ENCODE results near the gene OSCAR. TPM values are rescaled to one million over a fixed set of nuclear protein-coding genes. Genes with fewer than 3 reads are reported as not detected.

The OSCAR gene
- 1.1 TPM in 1 of 2 replicates, not detected in the other for total RNA-seq

DNA sequence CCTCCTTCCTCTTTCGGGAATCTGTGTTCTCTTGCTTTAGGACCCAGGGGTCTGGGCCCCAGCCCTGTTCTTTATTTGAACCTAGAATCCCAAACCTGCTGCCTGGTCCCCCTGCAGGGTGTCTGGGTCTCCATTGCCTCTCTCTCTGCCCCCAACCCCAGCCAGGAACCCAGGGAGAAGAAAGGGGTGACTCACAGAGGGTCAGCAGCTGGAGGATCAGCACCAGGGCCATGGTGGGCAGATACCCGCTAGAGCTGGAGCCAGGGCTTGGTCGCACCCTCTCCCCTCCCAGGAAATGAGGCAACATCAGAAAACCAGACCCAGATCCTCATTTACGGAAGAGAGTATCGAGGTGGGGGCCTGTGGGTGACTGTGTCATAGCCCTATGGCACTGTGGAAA, at the start of gene OSCAR:
TSS of gene OSCAR (minus strand) at position 243 of the 400 bp plus-strand sequence. CDS start at position 232, 11 bp downstream.
- no peak for DNase-seq (ENCODE audit: low read depth)

DNA sequence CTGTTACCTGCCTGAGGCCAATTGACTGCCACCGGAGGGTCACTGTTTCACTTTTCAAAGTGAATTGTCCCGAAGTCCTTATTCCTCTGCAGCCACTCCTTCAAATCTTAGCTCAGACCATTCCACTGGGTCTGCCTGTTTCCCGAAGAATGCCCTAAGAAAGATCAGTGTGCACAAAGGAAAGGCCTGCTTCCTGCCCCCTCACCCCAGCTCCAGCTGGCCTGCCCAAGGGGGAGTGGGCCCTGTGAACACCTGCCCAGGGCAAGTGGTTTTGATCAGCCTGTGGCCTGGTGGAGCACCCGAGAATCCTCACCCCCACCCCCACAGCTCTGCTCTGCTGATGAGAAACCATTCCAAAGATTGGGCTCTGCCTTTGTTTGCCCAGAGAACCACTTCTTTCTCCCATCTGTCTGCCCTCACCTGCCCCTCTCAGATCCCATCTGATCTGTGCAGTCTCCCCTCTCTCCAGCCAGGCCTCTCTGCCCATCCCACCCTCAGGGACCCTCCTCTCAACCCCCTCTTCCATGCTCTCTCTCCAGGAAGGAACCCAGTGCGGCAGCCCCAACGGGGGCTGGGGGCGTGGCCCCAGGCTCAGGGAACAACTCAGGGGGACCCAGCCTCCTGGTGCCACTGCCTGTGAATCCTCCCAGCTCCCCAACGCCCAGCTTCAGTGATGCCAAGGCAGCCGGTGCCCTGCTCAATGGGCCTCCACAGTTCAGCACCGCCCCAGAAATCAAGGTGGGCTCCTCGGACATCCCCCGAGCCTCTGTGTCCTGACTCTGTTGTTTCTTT, 48.6 kb upstream of the OSCAR start:
- no peak for DNase-seq (ENCODE audit: low read depth)

DNA sequence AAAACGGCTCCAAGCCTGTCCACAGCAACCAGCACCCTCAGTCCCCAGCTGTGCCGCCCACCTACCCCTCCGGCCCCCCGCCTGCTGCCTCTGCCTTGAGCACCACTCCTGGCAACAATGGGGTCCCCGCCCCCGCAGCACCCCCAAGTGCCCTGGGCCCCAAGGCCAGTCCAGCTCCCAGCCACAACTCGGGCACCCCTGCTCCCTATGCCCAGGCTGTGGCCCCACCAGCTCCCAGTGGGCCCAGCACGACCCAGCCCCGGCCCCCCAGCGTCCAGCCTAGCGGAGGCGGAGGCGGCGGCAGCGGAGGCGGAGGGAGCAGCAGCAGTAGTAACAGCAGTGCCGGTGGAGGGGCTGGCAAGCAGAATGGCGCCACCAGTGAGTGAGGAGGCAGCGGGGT, 47.6 kb upstream of the OSCAR start:
- no peak for DNase-seq (ENCODE audit: low read depth)

DNA sequence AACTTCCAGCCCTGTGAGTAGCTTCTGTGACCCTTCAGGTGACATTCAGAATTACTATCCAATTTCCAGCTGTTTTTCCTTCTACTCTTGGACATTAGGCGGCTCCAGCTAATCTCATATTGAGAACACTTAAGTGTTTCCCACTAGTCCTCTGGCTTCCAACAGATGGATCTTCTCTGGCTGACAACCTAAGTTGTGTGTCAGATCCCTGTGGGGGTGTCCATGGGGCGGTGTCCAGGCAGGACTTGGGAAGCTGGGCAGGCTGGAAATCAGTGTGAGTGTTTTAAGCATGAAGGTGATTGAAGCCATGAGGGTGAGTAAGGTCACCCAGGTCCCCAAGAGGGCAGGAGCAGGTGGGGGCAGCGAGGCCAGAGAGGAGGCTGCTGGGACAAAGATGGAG, 47.1 kb upstream of the OSCAR start:
- no peak for DNase-seq (ENCODE audit: low read depth)

DNA sequence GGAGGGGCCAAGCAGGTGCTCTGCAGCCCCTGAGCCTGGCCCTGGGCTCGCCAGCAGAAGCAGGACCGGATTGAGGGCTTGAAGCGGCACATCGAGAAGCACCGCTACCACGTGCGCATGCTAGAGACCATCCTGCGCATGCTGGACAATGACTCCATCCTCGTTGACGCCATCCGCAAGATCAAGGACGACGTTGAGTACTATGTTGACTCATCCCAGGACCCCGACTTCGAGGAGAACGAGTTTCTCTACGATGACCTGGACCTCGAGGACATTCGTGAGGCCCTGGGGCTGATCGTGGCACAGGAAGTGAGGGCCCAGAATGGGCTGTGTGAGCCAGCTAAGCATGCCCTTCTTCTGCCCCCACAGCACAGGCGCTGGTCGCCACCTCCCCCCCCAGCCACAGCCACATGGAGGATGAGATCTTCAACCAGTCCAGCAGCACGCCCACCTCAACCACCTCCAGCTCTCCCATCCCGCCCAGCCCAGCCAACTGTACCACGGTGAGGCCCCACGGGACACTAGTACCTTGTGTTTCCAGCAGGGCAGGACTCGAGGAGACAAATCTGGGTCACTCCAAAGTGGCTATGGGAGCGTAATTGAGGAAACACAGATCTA, 45.0 kb upstream of the OSCAR start:
- no peak for DNase-seq (ENCODE audit: low read depth)

GRCh38 chr19:54142166-54142780, 41.7 kb upstream of the OSCAR start:
- no peak for DNase-seq (ENCODE audit: low read depth)

GRCh38 chr19:54141356-54141755, 40.8 kb upstream of the OSCAR start:
- no peak for DNase-seq (ENCODE audit: low read depth)

DNA sequence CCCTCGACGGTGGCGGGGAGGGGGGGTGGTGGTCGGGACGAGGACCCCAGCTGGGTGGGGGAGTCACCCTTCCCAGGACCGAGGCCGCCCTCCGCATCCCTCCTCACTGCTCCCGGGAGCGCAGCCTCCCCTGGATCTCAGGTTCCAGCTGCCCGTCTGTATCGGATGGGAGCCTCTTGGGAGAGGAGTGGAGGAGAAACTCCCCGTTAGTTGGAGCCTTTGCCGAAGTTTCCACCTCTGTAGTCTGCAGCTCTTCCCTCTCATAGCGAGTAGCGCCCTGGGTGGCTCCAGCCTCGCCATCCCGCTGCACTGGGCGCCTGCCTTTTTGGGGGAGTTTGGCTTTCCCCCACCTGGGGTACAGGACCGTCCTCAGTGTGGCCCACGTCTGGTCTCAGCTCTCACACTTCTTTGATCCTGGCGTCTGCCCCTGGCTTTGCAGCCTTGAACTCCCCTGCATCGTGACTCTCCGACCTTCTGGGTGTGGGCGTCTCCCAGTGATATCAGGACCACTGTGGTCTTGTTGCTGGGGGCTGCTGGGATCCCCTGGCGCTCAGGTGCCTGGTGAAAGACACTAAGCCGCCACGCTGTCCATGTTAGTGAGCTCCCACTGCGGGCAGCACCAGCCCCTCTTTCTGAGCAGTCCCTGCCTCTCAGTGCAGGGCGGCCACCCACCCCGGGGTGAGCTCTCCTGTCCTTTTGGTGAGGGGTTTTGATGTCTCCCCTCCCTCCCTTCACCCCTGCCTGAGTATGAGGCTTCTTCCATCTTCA, 38.1 kb upstream of the OSCAR start:
- no peak for DNase-seq (ENCODE audit: low read depth)

GRCh38 chr19:54137699-54138488, 37.3 kb upstream of the OSCAR start, which contains the start of gene CNOT3:
Gene CNOT3, plus strand, starts transcription at chr19:54137762. Its CDS starts 5,217 bp downstream, at chr19:54142979.
- DNase-seq (ENCODE audit: low read depth): no peak

DNA sequence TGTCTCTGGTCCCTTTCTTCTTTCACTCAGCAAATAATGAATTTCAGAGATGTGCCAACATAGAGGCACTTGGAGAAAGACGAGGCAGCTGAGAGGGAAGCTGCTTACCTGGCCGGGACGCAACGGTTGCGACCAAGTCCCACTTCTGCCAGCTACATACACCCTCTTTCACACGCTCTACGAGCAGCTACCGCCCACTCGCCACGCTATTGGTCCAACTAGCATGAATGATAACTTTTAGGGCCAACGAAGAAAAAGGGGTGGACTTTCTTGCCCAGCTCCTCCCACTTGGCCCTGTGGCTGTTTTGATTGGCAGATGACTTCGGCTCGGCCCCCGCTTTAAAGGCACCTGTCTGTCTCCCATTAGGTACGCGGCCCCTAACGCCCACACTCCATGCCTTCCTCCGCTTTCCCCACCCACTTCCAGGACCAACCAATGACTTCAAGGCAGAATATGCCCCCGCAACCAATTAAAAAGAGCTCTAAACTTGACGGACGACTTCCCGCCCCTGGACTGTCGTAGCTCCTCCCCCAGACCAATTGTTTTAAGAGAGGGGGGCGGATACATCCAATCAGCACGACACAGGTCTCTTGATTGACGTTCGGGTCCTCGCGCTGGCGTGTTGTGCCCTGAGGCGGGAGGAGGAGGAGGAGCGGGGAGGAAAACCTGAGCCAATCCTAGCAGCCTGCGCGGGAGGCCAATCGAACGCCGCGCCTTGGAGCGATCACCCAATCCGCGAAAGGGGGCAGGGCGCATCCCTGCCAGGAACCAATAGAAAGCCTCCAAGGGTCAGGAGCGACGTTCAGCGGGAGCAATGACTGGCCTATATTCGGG, 36.5 kb upstream of the OSCAR start:
- DNase-seq (ENCODE audit: low read depth): peak; percentile 100

- no peak for DNase-seq (ENCODE audit: low read depth)
Measured at GRCh38 chr19:54136086-54136863, 35.7 kb upstream of the OSCAR start.

GRCh38 chr19:54133957-54134590, 33.5 kb upstream of the OSCAR start:
- DNase-seq (ENCODE audit: low read depth): no peak

GRCh38 chr19:54133312-54133956, 32.8 kb upstream of the OSCAR start:
- no peak for DNase-seq (ENCODE audit: low read depth)

DNA sequence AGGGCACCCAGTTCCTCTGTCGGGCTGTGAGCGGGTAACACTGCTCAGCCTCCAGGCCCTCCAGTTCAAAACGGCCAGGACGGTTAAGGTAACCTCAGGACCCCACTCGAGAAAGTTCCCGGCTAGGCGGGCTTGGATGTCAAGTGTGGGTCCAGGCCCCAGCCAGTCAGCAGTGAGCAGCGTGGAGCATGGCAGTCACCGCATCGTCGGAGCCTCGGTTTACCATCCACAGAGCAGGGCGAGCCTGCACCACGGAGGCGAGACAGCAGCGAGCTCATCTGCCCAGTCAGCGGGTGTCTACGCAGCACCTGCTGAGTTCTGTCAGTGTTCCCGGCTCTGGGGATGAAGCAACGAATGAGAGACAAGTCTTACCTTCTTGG, 29.0 kb upstream of the OSCAR start:
- DNase-seq (ENCODE audit: low read depth): no peak

GRCh38 chr19:54128796-54129616, 28.4 kb upstream of the OSCAR start:
- no peak for DNase-seq (ENCODE audit: low read depth)

GRCh38 chr19:54128441-54128725, 27.8 kb upstream of the OSCAR start:
- no peak for DNase-seq (ENCODE audit: low read depth)

DNA sequence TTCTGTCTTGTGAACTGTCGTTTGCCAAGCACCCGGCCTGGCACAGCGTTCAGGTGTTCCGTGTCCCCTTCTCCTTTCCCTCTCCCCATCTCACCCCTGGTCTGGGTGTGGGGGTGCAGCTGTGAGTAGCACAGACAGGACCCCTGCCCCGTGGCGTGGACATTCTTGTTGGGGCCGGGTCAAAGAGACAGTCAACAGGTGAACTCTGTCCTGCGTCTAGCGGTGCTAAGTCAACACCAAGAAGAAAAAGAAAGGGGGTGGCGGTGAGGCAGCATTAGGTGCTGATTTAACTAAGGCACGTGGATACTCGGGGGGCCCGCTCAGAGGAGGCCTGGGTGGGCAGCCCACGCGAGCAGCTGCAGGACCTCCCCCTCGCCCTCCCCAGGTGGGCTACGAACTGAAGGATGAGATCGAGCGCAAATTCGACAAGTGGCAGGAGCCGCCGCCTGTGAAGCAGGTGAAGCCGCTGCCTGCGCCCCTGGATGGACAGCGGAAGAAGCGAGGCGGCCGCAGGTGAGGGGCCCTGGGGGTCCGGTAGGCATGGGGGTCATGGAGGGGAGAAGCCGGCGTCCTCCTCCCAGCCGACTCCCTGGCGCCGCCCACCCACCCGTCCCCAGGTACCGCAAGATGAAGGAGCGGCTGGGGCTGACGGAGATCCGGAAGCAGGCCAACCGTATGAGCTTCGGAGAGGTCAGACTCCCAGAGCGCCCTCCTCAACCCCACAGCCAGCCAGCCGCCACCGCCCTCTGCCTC, 27.3 kb upstream of the OSCAR start:
- DNase-seq (ENCODE audit: low read depth): no peak

Measured in renal cortical epithelial cell (primary cell).